NK-92 (cell line): ENCODE results near the gene FAR1.

Experiments used
- DNase-seq: peaks from one replicate; lab custom pipeline; 2025; ENCODE audit not compliant: unreplicated experiment; lab: John Stamatoyannopoulos, UW

Gene FAR1

DNA sequence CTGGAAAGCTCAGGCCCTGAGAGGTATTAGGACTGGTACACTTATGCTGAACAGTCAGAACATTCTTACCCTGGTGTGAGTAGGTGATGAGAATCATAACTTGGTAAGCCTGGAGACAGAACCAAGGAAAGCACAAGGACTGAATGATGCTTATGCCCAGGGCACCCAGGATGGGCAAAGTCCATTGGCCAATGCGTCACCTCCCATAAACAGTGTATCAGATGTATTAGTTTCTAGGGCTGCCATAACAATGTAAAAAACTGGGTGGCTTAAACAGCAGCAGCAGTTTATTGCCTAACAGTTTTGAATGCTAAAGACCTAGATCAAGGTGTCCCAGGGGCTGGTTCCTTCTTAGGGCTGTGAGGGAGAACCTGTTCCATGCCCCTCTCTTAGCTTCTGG is 107.0 kb downstream of the FAR1 start:
- no peak for DNase-seq

- no peak for DNase-seq
Measured at GRCh38 chr11:13776134-13776815, 107.8 kb downstream of the FAR1 start.

GRCh38 chr11:13777341-13777985 is 109.0 kb downstream of the FAR1 start:
- no peak for DNase-seq

DNA sequence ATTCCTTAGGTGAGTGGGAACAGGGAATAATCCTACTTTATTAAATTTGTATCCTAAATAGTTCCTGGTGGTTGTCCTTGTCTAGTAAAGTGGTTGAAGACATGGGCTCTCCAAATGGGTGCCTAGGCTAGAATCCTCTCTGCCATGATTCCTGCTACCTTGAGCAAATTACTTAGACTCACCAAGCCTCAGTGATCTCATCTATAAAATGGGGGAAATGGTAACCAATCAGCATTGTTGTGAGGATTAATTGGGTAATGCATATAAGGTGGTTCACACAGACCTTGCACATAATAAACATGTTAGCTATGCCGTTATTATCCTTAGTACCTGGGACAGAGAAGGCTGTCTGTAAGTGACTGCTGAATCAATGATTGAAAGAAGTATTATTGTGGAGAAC is 109.9 kb downstream of the FAR1 start:
- no peak for DNase-seq

- no peak for DNase-seq
Measured at GRCh38 chr11:13781153-13781552, 112.7 kb downstream of the FAR1 start.
